NT2/D1 (cell line): Measurements from ENCODE around the gene EEF1A2.
A peak's percentile ranks its signal among the peaks of the same experiment; 100 is the strongest.

Experiments used
- DNase-seq: peaks from one replicate; pipeline ENCODE4 v3.0.0-alpha.2; 2011; ENCODE audit warnings: low read depth, low spot score
- H3K27me3 ChIP-seq: 2 replicates; pipeline ENCODE4 v1.6.0; 2011; ENCODE audit warnings: mild to moderate bottlenecking; ENCODE audit not compliant: insufficient read length, insufficient read depth
- H3K36me3 ChIP-seq: 2 replicates; pipeline ENCODE4 v1.6.1; 2011; ENCODE audit warnings: mild to moderate bottlenecking, low read length, mixed read lengths; ENCODE audit not compliant: insufficient read depth, insufficient read length
- H3K4me1 ChIP-seq: 2 replicates; pipeline ENCODE4 v1.5.1; 2011; ENCODE audit not compliant: insufficient read depth, insufficient read length
- H3K4me3 ChIP-seq: 2 replicates; pipeline ENCODE4 v1.5.1; 2011; ENCODE audit warnings: low read depth; ENCODE audit not compliant: insufficient read length
- H3K9ac ChIP-seq: 2 replicates; pipeline ENCODE4 v1.6.0; 2011; ENCODE audit warnings: low read depth; ENCODE audit not compliant: insufficient read length
- H3K9me3 ChIP-seq: 2 replicates; pipeline ENCODE4 v1.5.1; 2011; ENCODE audit warnings: mild to moderate bottlenecking, low read length; ENCODE audit not compliant: insufficient read depth
- SUZ12 ChIP-seq: IDR thresholded peaks from 2 replicates; pipeline ENCODE4 v1.6.1; 2011; ENCODE audit not compliant: insufficient read length, insufficient read depth; ENCODE audit errors: extremely low read depth
- YY1 ChIP-seq: IDR thresholded peaks from 2 replicates; pipeline ENCODE4 v1.6.1; 2011; ENCODE audit not compliant: insufficient read length, insufficient read depth
- ZNF274 ChIP-seq: IDR thresholded peaks from 2 replicates; pipeline ENCODE4 v1.6.1; 2011; ENCODE audit warnings: mild to moderate bottlenecking, low read depth, low read length

The EEF1A2 gene

GRCh38 chr20:63540417-63541186 lies 41.7 kb upstream of the EEF1A2 start:
- no peak overlapping the region for H3K4me3 ChIP-seq
- no peaks in the 10 kb centered on the region for H3K36me3 ChIP-seq
- H3K9ac ChIP-seq, result peak overlapping the region; percentile 37
- H3K9me3 ChIP-seq, result no peaks in the 10 kb centered on the region
- TF ChIP-seq YY1 (no peak), SUZ12 (no peak), ZNF274 (no peak)
- DNase-seq, result no peak
- H3K27me3 ChIP-seq, result no peaks in the 10 kb centered on the region
- peaks cover 38% of the 10 kb centered on the region for H3K4me1 ChIP-seq

- Histone ChIP-seq H3K27me3 (no peaks in the 10 kb centered on the region), H3K4me3 (no peak overlapping the region), H3K36me3 (no peaks in the 10 kb centered on the region), H3K9ac (peak overlapping the region; percentile 37), H3K9me3 (no peaks in the 10 kb centered on the region), H3K4me1 (peaks cover 36% of the 10 kb centered on the region)
- TF ChIP-seq YY1 (no peak), SUZ12 (no peak), ZNF274 (no peak)
- no peak for DNase-seq
Measured at GRCh38 chr20:63539441-63540370, 40.8 kb upstream of the EEF1A2 start.

- Histone ChIP-seq H3K27me3 (no peaks in the 10 kb centered on the region), H3K9ac (peak overlapping the region; percentile 43), H3K36me3 (no peaks in the 10 kb centered on the region), H3K4me1 (peaks cover 39% of the 10 kb centered on the region), H3K4me3 (no peak overlapping the region), H3K9me3 (no peaks in the 10 kb centered on the region)
- DNase-seq, result no peak
- TF ChIP-seq SUZ12, result no peak
- no peak for TF ChIP-seq YY1
- TF ChIP-seq ZNF274, result no peak
Measured at GRCh38 chr20:63539092-63539430, 40.2 kb upstream of the EEF1A2 start.

GRCh38 chr20:63538204-63539091 lies 39.6 kb upstream of the EEF1A2 start:
- no peaks in the 10 kb centered on the region for H3K27me3 ChIP-seq
- peaks cover 45% of the 10 kb centered on the region for H3K4me1 ChIP-seq
- DNase-seq, result no peak
- no peaks in the 10 kb centered on the region for H3K9me3 ChIP-seq
- peak overlapping the region; percentile 72 for H3K9ac ChIP-seq
- H3K4me3 ChIP-seq, result peak overlapping the region; percentile 13
- no peak for TF ChIP-seq YY1
- no peak for TF ChIP-seq ZNF274
- no peak for TF ChIP-seq SUZ12
- no peaks in the 10 kb centered on the region for H3K36me3 ChIP-seq

- no peaks in the 10 kb centered on the region for H3K36me3 ChIP-seq
- DNase-seq, result peak; percentile 87
- H3K27me3 ChIP-seq, result no peaks in the 10 kb centered on the region
- peak overlapping the region; percentile 13 for H3K4me3 ChIP-seq
- H3K9me3 ChIP-seq, result no peaks in the 10 kb centered on the region
- TF ChIP-seq YY1 (no peak), SUZ12 (no peak), ZNF274 (no peak)
- peak overlapping the region; percentile 72 for H3K9ac ChIP-seq
- H3K4me1 ChIP-seq, result peaks cover 41% of the 10 kb centered on the region
Measured at GRCh38 chr20:63537525-63538203, 38.8 kb upstream of the EEF1A2 start.

- no peak for TF ChIP-seq SUZ12
- no peak for TF ChIP-seq ZNF274
- no peak for TF ChIP-seq YY1
- Histone ChIP-seq H3K4me3 (peak within 1 kb of the TSS; percentile 13), H3K27me3 (no peaks in the 10 kb centered on the region), H3K9ac (peak within 1 kb of the TSS; percentile 72), H3K4me1 (peaks cover 45% of the 10 kb centered on the region), H3K9me3 (no peaks in the 10 kb centered on the region), H3K36me3 (no peaks in the 10 kb centered on the region)
- DNase-seq, result no peak
Measured at GRCh38 chr20:63536997-63537524, 38.2 kb upstream of the EEF1A2 start, which contains the start of gene PTK6. Gene PTK6 (minus strand): TSS chr20:63537376. CDS start chr20:63537314, 62 bp downstream.
